Measurements from ENCODE around the gene PNCK.
"Not testable (repeated sequence)": the region's sequence is repeated elsewhere in the genome, so short reads cannot be mapped to it uniquely, and the experiment has no call there.

PNCK gene

GRCh38 chrX:153685751-153686696 lies 12.4 kb upstream of the PNCK start:
- peak; percentile 37 for DNase-seq

DNA sequence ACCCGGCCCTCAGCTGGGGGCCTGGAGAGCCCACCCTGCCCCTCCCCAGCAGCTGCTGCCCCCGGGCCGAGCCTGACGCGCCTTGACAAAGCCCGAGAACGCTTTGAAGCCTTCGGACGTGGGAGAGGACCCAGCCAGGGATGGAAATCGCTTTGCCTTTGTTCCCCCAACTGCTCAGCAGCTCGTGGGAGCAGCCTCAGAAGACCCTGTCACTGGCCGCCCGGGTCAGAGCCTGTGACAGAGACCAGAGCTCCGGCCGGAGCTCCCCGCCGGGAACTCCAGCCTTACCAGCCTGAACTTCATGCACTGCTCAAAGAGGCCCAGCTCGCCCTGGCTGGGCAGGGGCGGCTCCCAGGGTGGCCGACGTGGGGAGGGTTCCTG lies 11.5 kb upstream of the PNCK start:
- DNase-seq = no peak

DNA sequence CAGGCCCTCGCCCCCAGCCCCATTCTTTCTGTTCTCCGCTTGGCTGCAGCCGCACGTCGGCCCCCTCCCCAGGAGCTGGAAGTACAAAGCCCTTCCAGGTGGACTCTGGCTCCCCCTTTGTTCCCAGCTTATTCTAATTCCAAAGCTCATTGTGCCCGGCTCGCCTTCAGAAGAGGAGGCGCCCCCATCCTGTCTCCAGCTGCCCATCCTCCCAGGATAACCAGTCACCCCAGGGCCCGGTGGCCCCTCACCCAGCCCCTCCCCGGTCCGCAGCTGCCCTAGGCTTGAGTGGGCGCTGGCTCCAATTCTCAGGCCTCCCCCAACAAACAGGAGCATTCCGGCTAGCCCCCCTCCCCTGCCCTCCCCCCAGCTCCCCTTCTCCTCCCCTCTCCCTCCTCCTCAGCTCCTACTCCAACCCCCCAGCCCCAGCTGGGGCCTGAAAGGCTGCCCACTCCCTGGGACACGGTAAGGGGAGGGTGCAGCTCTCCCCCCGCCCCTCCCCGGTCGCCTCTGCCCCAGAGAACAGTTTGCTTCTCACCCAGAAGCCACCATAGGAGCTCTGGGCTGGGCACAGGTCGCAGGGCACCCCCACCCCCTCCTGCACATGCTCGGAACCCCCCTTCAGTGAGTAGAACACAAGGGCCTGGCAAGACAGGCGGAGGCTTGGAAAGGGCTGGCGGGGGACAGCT lies 11.0 kb upstream of the PNCK start:
- DNase-seq = peak; percentile 65

DNA sequence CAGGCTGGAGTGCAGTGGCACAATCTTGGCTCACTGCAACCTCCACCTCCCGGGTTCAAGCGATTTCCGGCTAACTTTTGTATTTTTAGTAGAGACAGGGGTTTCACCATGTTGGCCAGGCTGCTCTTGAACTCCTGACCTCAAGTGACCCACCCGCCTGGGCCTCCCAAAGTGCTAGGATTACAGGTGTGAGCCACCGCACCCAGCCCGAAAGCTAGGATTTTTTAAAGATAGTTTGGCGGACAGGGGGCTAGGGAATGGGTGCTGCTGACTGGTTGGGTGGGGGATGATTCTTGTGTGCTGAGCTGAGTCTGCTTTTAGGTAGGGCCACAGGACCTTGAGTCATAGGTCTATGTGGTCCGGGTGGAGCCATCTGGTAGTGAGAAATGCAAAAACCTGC lies 9.9 kb upstream of the PNCK start:
- DNase-seq = not testable (repeated sequence)

GRCh38 chrX:153681175-153681574 lies 7.6 kb upstream of the PNCK start:
- DNase-seq = no peak

DNA sequence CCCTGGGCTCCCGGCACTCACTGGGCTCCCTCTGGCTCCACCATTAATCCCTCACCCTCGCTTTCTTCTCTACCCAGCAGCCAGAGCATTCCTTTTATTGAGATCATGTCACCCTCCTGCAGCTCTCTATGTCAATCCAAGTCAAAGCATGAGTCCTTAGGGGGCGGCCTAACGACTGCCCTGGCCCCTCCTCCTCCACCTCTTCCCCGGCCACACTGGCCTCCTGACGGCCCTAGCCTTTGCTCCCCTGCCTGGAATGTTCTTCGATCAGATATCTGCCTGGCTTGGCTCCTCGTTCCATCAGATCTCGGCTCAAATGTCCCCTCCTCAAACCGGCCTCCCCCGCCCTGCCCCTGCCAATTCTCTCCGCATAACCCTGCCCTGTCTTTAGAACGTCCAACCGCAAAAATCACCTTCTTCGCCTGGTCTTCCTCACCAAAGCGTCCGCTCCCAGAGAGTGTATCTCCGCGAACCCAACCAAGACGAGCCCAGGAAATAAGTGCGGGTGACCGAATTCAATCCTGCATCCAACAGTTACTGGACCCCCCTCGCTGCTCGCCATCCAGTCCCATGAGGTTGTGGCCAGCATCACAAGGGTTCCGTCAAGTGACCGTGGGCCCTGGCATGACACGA lies 722 bp upstream of the PNCK start:
- DNase-seq = no peak

DNA sequence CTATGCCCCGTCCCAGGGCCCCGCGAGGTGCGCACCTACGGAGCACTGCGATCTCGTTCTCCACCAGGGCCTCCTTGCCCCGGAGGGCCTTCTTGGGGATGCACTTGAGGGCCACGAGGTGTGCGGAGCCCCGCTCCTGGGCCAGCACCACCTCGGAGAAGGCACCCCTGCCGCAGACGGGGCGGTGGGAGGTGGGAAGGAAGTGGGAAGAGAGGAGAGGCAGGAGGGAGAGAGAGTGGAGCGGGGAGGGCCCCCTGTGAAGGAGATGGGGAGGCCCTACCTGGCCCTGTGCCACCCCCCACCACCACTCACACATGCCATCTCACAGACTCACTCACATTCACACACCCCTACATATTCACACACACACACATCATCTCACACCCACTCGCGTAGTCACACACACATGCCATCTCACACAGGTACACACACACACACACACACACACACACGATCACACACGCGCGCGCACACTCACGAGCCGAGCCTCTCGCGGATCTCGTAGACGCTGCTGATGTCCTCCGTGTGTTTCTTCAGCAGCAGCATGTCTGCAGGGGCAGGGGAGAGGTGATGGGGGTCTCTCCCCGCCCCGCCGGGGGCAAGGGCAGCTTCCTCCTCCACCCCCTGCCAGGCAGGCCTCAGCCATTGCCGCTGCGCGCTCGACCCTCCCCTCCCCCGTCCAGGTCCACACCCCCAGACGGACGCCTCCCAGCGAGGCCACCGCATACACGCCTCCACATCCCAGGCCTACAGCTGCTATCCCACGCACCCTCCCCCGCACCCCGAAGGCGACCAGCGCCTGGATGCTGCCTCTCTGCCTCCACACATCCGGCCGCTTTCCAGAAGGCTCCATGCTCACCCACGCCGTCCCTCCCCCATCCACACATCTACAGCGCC lies 834 bp downstream of the PNCK start:
- no peak for DNase-seq

DNA sequence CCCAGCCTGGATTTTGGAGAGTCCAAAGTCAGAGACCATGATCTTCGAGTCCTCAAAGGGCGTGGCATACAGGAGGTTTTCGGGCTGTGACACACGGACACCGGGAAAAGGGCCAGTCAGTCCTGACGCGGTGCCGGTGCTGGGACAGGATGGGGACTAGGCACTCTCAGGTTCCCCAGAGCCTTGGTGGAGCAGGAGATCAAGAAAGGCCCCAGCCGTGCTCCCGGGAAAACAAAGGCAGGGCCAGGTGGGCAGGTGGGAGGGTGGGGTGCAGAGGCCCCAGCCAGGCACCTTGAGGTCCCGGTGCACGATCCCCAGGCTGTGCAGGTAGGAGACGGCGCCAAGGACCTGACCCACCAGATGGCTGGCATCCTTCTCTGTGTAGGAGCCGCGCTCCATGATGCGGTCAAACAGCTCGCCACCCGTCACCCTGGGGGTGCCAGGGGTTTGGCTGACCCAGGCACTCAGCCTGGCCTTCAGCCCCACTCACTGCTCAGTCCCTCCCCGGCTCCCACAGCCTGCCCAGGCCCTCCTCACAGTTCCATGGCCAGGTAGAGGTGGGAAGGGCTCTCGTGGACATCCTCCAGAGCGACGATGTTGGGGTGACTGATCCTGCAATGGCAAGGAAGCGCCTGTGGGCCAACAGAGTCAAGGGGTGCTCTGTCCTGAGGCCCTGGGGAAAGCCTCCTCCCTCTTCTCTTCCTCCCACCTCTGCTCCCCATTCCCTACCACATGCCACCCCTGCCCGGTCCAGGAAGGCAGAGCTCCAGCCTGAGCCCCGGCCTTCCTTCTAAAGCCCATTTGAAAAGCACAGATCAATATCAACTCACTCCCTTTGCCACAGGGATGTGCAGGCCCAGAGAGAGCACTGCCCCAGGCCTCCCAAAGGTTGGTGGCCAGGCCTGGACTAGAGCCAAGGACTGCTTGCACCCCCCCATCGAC lies 1.8 kb downstream of the PNCK start:
- no peak for DNase-seq

- no peak for DNase-seq
Measured at GRCh38 chrX:153670748-153671588, 2.6 kb downstream of the PNCK start.

- no peak for DNase-seq
Measured at GRCh38 chrX:153669901-153670731, 3.5 kb downstream of the PNCK start.

DNA sequence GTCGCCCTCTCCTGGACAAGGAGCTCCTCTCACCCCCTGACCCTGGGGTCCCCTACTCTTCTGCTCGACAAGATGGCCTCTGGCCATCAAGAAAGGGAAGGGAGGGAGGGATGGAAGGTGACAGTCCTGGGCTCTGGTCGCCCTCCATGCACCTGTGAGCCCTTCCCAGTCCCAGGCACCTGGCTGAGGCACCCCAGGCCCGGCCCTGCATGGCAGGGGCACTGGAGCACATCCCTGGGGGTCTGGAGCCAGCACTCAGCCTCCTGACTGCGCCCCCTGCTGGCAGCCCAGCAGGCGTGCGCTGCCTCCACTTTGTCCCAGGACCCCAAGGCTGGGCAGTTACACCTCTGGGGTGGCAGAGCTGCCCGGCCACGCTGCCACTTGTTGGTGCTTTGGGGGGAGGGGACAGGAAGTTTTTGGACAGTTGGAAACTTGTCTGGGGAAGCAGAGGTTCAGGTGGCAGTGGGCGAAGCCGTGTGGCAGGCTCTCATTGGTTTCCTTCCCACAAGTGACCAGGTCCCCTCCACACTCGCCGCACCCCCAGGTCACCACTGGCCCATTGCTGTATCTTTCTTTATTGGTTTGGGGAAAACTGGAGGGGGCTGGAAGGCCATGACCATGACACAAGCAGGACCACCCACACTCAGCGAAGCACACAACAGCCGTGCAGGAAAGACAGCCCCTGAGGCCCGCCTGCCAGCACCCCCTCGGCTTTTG lies 4.3 kb downstream of the PNCK start:
- peak; percentile 40 for DNase-seq

DNA sequence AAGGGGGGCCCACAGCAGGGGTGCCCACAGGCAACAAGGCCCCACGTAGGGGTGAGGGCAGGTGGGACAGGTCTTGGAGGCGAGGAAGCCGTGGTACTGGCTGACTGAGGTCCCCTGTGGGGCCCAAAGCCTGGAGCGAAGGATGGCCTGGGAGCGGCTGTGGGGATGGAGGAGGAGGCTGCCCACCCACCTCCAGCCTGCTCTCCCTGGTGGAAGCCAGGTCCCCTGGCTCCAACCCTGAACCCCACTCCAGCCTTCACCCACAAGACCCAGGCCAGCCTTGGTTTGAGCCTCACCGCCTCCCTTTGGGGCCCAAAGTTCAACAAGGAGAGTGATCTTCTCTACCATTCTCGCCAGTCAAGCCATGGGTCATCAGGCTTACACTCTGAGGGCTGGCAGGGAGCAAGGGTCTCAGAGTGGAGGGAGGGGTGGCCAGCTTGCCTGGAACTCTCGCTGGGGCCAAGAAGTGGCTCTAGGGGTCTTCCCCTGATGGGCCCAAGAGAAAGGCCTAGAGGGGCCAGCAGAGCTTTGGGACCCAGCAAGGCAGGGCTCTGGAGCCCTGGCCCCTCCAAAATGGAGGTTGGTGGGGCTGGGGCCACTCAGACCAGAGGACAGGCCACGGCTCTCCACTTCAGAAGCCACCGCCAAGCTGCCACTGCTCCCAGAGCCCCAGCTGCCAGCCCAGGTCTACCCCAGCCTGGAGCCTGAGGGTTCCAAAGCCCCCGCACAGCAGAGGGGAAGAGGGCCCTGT lies 5.0 kb downstream of the PNCK start:
- no peak for DNase-seq

- DNase-seq = peak; percentile 93
Measured at GRCh38 chrX:153667956-153668396, 5.6 kb downstream of the PNCK start.

GRCh38 chrX:153667281-153667955 lies 6.2 kb downstream of the PNCK start:
- DNase-seq = no peak

GRCh38 chrX:153665726-153666306 lies 7.8 kb downstream of the PNCK start:
- DNase-seq = no peak

GRCh38 chrX:153662266-153662665 lies 11.3 kb downstream of the PNCK start:
- peak; percentile 57 for DNase-seq

GRCh38 chrX:153659268-153659667 lies 14.3 kb downstream of the PNCK start:
- no peak for DNase-seq
